Natural killer cell (primary cell): Measurements from ENCODE around the gene ZFAND2A. TPM values are rescaled to one million over a fixed set of nuclear protein-coding genes. Genes with fewer than 3 reads are reported as not detected.
"Not testable (repeated sequence)": the region's sequence is repeated elsewhere in the genome, so short reads cannot be mapped to it uniquely, and the experiment has no call there.

Source experiments
- ATAC-seq, 3 donors: fragments of 150-1000 bp in 2 of 3; fragments of 200-7000 bp in 1 of 3; cut with Tn5 transposase; 1 replicate in 1 of 3; 2 replicates in 2 of 3; pipeline ENCODE4 v1.10.0; 2021; ENCODE audit warnings: mild to moderate bottlenecking in 2 of 3, moderate library complexity in 2 of 3
- DNase-seq, 2 donors: peaks; one replicate each; pipeline versions ENCODE4 v3.0.0 to v3.0.0-alpha.2; 2013 to 2021; ENCODE audit warnings: mixed read lengths in 1 of 2
- H3K27ac ChIP-seq: one replicate; pipeline ENCODE4 v1.5.1; 2013; ENCODE audit warnings: mild to moderate bottlenecking, low read length
- H3K27me3 ChIP-seq: one replicate; pipeline ENCODE4 v1.6.1; 2013; ENCODE audit warnings: low read length; ENCODE audit not compliant: control insufficient read depth, insufficient read depth
- H3K36me3 ChIP-seq: one replicate; pipeline ENCODE4 v1.6.1; 2013; ENCODE audit warnings: low read length; ENCODE audit not compliant: control insufficient read depth, insufficient read depth
- H3K4me1 ChIP-seq: one replicate; pipeline ENCODE4 v1.6.1; 2013; ENCODE audit warnings: low read length; ENCODE audit not compliant: control insufficient read depth, insufficient read depth
- H3K4me3 ChIP-seq: one replicate; pipeline ENCODE4 v1.5.1; 2013; ENCODE audit warnings: low read length
- H3K9me3 ChIP-seq: one replicate; pipeline ENCODE4 v1.6.1; 2013; ENCODE audit warnings: low read length; ENCODE audit not compliant: control insufficient read depth, insufficient read depth
- H3K27ac Mint-ChIP-seq, 2 donors: one replicate each; pipeline ENCODE4 v1.8.0; 2022; ENCODE audit warnings: mild to moderate bottlenecking in 2 of 2, mixed read lengths in 2 of 2, moderate library complexity in 1 of 2
- H3K27me3 Mint-ChIP-seq, 2 donors: one replicate each; pipeline ENCODE4 v1.8.0; 2022; ENCODE audit warnings: low read depth in 2 of 2, mixed read lengths in 2 of 2
- H3K36me3 Mint-ChIP-seq: one replicate; pipeline ENCODE4 v1.8.0; 2022; ENCODE audit warnings: mixed read lengths
- H3K4me1 Mint-ChIP-seq, 2 donors: one replicate each; pipeline ENCODE4 v1.8.0; 2022; ENCODE audit warnings: mixed read lengths in 2 of 2
- H3K4me3 Mint-ChIP-seq: one replicate; pipeline ENCODE4 v1.8.0; 2022; ENCODE audit warnings: mild to moderate bottlenecking, moderate library complexity, mixed read lengths
- H3K9me3 Mint-ChIP-seq, 2 donors: one replicate each; pipeline ENCODE4 v1.8.0; 2022; ENCODE audit warnings: mixed read lengths in 2 of 2
- WGBS: methylation state at CpG from one replicate; pipeline ENCODE4 v1.1.7; 2013; ENCODE audit warnings: missing lambda C conversion rate; ENCODE audit not compliant: insufficient coverage; 5-methylcytosine and 5-hydroxymethylcytosine counted together
- intact Hi-C: fragments of 100-400 bp; cut with micrococcal nuclease; formaldehyde crosslinking; loops from one replicate; pipeline ENCODE4 v1.14.2; 2022
- total RNA-seq, 4 donors: library from RNA; stranded (reverse); fragments of 120-200 nt in 1 of 4; gene quantifications; one replicate each; pipeline versions ENCODE4 v1.2.3 to v1.2.4, GENCODE V29; 2013 to 2022
- TF ChIP-seq, protein P1 (sequence below): fragments of 200-600 bp; IDR thresholded peaks from one replicate; pipeline ENCODE4 v1.8.0; 2022; ENCODE audit warnings: antibody characterized with exemption

Gene ZFAND2A
- total RNA-seq, 3 donors from 2014 or later (not counting 1 experiment from before 2014, with no cell fraction given) = 99.1 to 122 (median 106) TPM

DNA sequence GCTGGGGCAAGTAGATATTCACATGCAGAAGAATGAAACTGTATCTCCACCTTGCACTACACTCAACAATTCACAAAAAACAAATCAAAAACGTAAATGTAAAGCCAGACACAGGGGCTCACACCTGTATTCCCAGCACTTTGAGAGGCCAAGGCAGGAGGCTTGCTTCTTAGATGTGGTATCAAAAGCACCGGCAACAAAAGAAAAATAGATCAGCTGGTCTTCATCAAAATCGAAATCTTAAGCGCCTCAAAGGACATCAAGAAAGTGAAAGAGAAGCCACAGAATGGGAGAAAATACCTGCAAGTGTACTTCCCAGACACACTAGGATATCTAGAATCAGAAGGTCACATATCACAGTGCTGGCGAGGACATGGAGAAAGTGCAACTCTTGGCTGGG, 40.8 kb downstream of the ZFAND2A start:
- Histone ChIP-seq H3K36me3 (no peaks in the 10 kb centered on the region), H3K27ac (no peak overlapping the region), H3K4me3 (no peak overlapping the region), H3K27me3 (no peaks in the 10 kb centered on the region), H3K4me1 (no peaks in the 10 kb centered on the region), H3K9me3 (no peaks in the 10 kb centered on the region)
- Mint-ChIP-seq H3K9me3 (no peaks in the 10 kb centered on the region), H3K36me3 (no peaks in the 10 kb centered on the region), H3K4me1 (peaks cover 3 to 8% of the 10 kb centered on the region in 2 donors), H3K27ac (no peak overlapping the region), H3K27me3 (no peaks in the 10 kb centered on the region), H3K4me3 (no peak overlapping the region)
- TF ChIP-seq, protein P1, sequence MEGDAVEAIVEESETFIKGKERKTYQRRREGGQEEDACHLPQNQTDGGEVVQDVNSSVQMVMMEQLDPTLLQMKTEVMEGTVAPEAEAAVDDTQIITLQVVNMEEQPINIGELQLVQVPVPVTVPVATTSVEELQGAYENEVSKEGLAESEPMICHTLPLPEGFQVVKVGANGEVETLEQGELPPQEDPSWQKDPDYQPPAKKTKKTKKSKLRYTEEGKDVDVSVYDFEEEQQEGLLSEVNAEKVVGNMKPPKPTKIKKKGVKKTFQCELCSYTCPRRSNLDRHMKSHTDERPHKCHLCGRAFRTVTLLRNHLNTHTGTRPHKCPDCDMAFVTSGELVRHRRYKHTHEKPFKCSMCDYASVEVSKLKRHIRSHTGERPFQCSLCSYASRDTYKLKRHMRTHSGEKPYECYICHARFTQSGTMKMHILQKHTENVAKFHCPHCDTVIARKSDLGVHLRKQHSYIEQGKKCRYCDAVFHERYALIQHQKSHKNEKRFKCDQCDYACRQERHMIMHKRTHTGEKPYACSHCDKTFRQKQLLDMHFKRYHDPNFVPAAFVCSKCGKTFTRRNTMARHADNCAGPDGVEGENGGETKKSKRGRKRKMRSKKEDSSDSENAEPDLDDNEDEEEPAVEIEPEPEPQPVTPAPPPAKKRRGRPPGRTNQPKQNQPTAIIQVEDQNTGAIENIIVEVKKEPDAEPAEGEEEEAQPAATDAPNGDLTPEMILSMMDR = no peak
- no peak for ATAC-seq
- intact Hi-C loops = no loop called here
- no peak for DNase-seq
- WGBS = 73% methylated on average over 5 of the region's 5 CpGs

- DNase-seq = no peak
- Histone ChIP-seq H3K27ac (no peak overlapping the region), H3K4me1 (no peaks in the 10 kb centered on the region), H3K27me3 (no peaks in the 10 kb centered on the region), H3K4me3 (no peak overlapping the region), H3K9me3 (no peaks in the 10 kb centered on the region), H3K36me3 (no peaks in the 10 kb centered on the region)
- WGBS = 96% methylated on average over 38 of the region's 38 CpGs
- Mint-ChIP-seq H3K36me3 (no peaks in the 10 kb centered on the region), H3K9me3 (no peaks in the 10 kb centered on the region), H3K27ac (no peak overlapping the region), H3K4me1 (peaks cover 3 to 8% of the 10 kb centered on the region in 2 donors), H3K4me3 (no peak overlapping the region), H3K27me3 (no peaks in the 10 kb centered on the region)
- TF ChIP-seq, protein P1 = no peak
- ATAC-seq = no peak
- intact Hi-C loops = no loop called here
These were observed 42.6 kb downstream of the ZFAND2A start for GRCh38 chr7:1117321-1117928.

GRCh38 chr7:1116383-1117008, 43.5 kb downstream of the ZFAND2A start:
- ATAC-seq, DNase-seq, H3K9me3 Mint-ChIP-seq, H3K4me1 ChIP-seq, H3K27ac ChIP-seq, H3K36me3 ChIP-seq, H3K27me3 Mint-ChIP-seq, H3K9me3 ChIP-seq, H3K27ac Mint-ChIP-seq, H3K4me1 Mint-ChIP-seq, H3K27me3 ChIP-seq, H3K4me3 ChIP-seq, intact Hi-C loops, H3K4me3 Mint-ChIP-seq, H3K36me3 Mint-ChIP-seq: not testable (repeated sequence)
- 96% methylated on average over 49 of the region's 49 CpGs for WGBS

DNA sequence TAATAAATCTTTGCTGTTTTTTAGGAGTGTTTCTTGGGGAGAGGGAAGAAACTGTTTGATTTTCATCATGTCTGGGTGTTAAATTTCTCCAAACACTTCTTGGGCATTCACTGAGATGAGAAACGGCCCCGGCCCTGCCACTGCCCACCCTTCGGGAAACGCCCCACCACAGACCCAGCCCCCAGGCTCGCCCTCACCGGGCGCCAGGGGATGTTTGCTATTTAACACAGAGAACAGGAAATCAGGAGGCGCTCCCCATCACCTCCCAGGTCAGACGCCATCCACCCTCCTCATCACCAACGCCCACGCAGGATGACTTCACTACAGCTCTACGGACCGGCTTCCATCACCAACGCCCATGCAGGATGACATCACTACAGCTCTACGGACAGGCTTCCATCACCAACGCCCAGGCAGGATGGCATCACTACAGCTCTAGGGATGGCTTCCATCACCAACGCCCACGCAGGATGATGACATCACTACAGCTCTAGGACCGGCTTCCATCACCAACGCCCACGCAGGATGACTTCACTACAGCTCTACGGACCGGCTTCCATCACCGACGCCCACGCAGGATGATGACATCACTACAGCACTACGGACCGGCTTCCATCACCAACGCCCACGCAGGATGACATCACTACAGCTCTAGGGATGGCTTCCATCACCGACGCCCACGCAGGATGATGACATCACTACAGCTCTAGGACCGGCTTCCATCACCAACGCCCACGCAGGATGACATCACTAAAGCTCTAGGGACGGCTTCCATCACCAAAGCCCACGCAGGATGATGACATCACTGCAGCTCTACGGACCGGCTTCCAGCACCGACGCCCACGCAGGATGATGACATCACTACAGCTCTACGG, 44.6 kb downstream of the ZFAND2A start:
- H3K9me3 Mint-ChIP-seq, H3K36me3 Mint-ChIP-seq, ATAC-seq, H3K4me1 Mint-ChIP-seq, H3K27me3 ChIP-seq, H3K27ac ChIP-seq, H3K4me3 ChIP-seq, H3K27ac Mint-ChIP-seq, H3K9me3 ChIP-seq, DNase-seq, H3K4me1 ChIP-seq, intact Hi-C loops, H3K4me3 Mint-ChIP-seq, H3K36me3 ChIP-seq, H3K27me3 Mint-ChIP-seq: not testable (repeated sequence)
- 95% methylated on average over 44 of the region's 44 CpGs for WGBS
